H9 (cell line): ENCODE measurements around the gene RGR. TPM values are rescaled to one million over a fixed set of nuclear protein-coding genes. Genes with fewer than 3 reads are reported as not detected.

Experiments
- DNase-seq: peaks from one replicate; pipeline ENCODE4 v3.0.0-alpha.2; 2017
- H2AFZ ChIP-seq: one replicate; pipeline ENCODE4 v1.6.1; 2013; ENCODE audit warnings: mild to moderate bottlenecking, low read length, control low read depth, moderate library complexity
- H2AK5ac ChIP-seq: 2 replicates; pipeline ENCODE4 v1.6.1; 2013; ENCODE audit warnings: low read length, control low read depth, mixed read lengths; ENCODE audit not compliant: insufficient read length
- H2BK120ac ChIP-seq: one replicate; pipeline ENCODE4 v1.6.1; 2013; ENCODE audit warnings: low read depth, mild to moderate bottlenecking, low read length, control low read depth, inconsistent platforms; ENCODE audit not compliant: poor library complexity, severe bottlenecking
- H2BK12ac ChIP-seq: 2 replicates; pipeline ENCODE4 v1.6.1; 2013; ENCODE audit warnings: low read length, control low read depth, mixed read lengths, low read depth; ENCODE audit not compliant: insufficient read length
- H2BK15ac ChIP-seq: 2 replicates; pipeline ENCODE4 v1.6.1; 2013; ENCODE audit warnings: low read depth, low read length, control low read depth
- H2BK20ac ChIP-seq: one replicate; pipeline ENCODE4 v1.6.1; 2013; ENCODE audit warnings: low read depth, mild to moderate bottlenecking, low read length, control low read depth, inconsistent platforms; ENCODE audit not compliant: poor library complexity, severe bottlenecking
- H2BK5ac ChIP-seq: 2 replicates; pipeline ENCODE4 v1.6.1; 2013; ENCODE audit warnings: low read length, control low read depth, mixed read lengths; ENCODE audit not compliant: insufficient read length
- H3K14ac ChIP-seq: 2 replicates; pipeline ENCODE4 v1.6.1; 2013; ENCODE audit warnings: low read length, control low read depth; ENCODE audit not compliant: insufficient read depth
- H3K18ac ChIP-seq: 2 replicates; pipeline ENCODE4 v1.6.1; 2013; ENCODE audit warnings: low read depth, mild to moderate bottlenecking, mixed read lengths, low read length, control low read depth; ENCODE audit not compliant: insufficient read length
- H3K23ac ChIP-seq: 2 replicates; pipeline ENCODE4 v1.6.1; 2013; ENCODE audit warnings: low read length, control low read depth, mixed read lengths, low read depth; ENCODE audit not compliant: insufficient read length
- H3K23me2 ChIP-seq: 2 replicates; pipeline ENCODE4 v1.6.1; 2013; ENCODE audit warnings: low read depth, mild to moderate bottlenecking, mixed read lengths, low read length, control low read depth; ENCODE audit not compliant: insufficient read length, poor library complexity, severe bottlenecking
- H3K27ac ChIP-seq: 2 replicates; pipeline ENCODE4 v1.5.1; 2013; ENCODE audit warnings: low read length, control low read depth, mixed read lengths, low read depth; ENCODE audit not compliant: insufficient read length
- H3K27me3 ChIP-seq: 2 replicates; pipeline ENCODE4 v1.6.1; 2013; ENCODE audit warnings: low read length, control low read depth, inconsistent platforms; ENCODE audit not compliant: insufficient read depth
- H3K4ac ChIP-seq: 2 replicates; pipeline ENCODE4 v1.6.1; 2013; ENCODE audit warnings: low read depth, mild to moderate bottlenecking, control low read depth, inconsistent platforms, low read length, moderate library complexity
- H3K4me1 ChIP-seq: 2 replicates; pipeline ENCODE4 v1.6.1; 2013; ENCODE audit warnings: low read length, control low read depth, inconsistent platforms; ENCODE audit not compliant: insufficient read depth
- H3K4me2 ChIP-seq: 2 replicates; pipeline ENCODE4 v1.6.1; 2013; ENCODE audit warnings: low read length, control low read depth, mixed read lengths; ENCODE audit not compliant: insufficient read length, insufficient read depth
- H3K56ac ChIP-seq: 2 replicates; pipeline ENCODE4 v1.6.1; 2013; ENCODE audit warnings: low read depth, mild to moderate bottlenecking, mixed read lengths, low read length, control low read depth; ENCODE audit not compliant: insufficient read length
- H3K79me1 ChIP-seq: 2 replicates; pipeline ENCODE4 v1.6.1; 2013; ENCODE audit warnings: low read depth, mild to moderate bottlenecking, moderate library complexity, low read length, control low read depth, inconsistent platforms; ENCODE audit not compliant: insufficient read depth, poor library complexity, severe bottlenecking
- H3K79me2 ChIP-seq: 2 replicates; pipeline ENCODE4 v1.6.1; 2013; ENCODE audit warnings: low read length, control low read depth, inconsistent platforms; ENCODE audit not compliant: insufficient read depth
- H3K9ac ChIP-seq: 2 replicates; pipeline ENCODE4 v1.6.1; 2013; ENCODE audit warnings: low read length, control low read depth, mixed read lengths; ENCODE audit not compliant: insufficient read length; ENCODE audit errors: extremely low read depth
- H3K9me3 ChIP-seq: one replicate; pipeline ENCODE4 v1.6.1; 2013; ENCODE audit warnings: low read depth, low read length, inconsistent platforms; ENCODE audit not compliant: control insufficient read depth
- H3T11ph ChIP-seq: one replicate; pipeline ENCODE4 v1.6.1; 2013; ENCODE audit warnings: mild to moderate bottlenecking, low read length, control low read depth, inconsistent platforms
- H4K20me1 ChIP-seq: one replicate; pipeline ENCODE4 v1.6.1; 2013; ENCODE audit not compliant: control insufficient read depth, insufficient read length, insufficient read depth
- H4K5ac ChIP-seq: 2 replicates; pipeline ENCODE4 v1.6.1; 2013; ENCODE audit warnings: low read depth, mild to moderate bottlenecking, mixed read lengths, low read length, control low read depth; ENCODE audit not compliant: insufficient read length
- H4K8ac ChIP-seq: replicated peaks from 2 replicates; pipeline ENCODE4 v1.6.1; 2013; ENCODE audit warnings: low read length, control low read depth, mixed read lengths, low read depth; ENCODE audit not compliant: insufficient read length
- H4K91ac ChIP-seq: 2 replicates; pipeline ENCODE4 v1.6.1; 2013; ENCODE audit warnings: low read depth, mild to moderate bottlenecking, moderate library complexity, mixed read lengths, low read length, control low read depth; ENCODE audit not compliant: insufficient read length
- H3K27ac Mint-ChIP-seq, 3 experiments: 2 replicates in 2 of 3; 3 replicates in 1 of 3; pipeline ENCODE4 v1.8.0; 2020 to 2021; ENCODE audit warnings: mixed read lengths in 3 of 3, mild to moderate bottlenecking in 1 of 3, moderate library complexity in 1 of 3
- H3K27me3 Mint-ChIP-seq: 2 replicates; pipeline ENCODE4 v1.8.0; 2021; ENCODE audit warnings: low read depth, mild to moderate bottlenecking, moderate library complexity, mixed read lengths
- H3K36me3 Mint-ChIP-seq, 3 experiments: 2 replicates in 2 of 3; 3 replicates in 1 of 3; pipeline ENCODE4 v1.8.0; 2020 to 2021; ENCODE audit warnings: low read depth in 3 of 3, mixed read lengths in 3 of 3; ENCODE audit not compliant: insufficient read depth in 1 of 3
- H3K4me1 Mint-ChIP-seq, 2 experiments: 2 replicates each; pipeline ENCODE4 v1.8.0; 2020; ENCODE audit warnings: mixed read lengths in 2 of 2
- H3K4me3 Mint-ChIP-seq, 2 experiments: 2 replicates in 1 of 2; 3 replicates in 1 of 2; pipeline ENCODE4 v1.8.0; 2020 to 2021; ENCODE audit warnings: mild to moderate bottlenecking in 2 of 2, mixed read lengths in 2 of 2, moderate library complexity in 1 of 2
- H3K9me3 Mint-ChIP-seq, 2 experiments: 2 replicates in 1 of 2; 3 replicates in 1 of 2; pipeline ENCODE4 v1.8.0; 2020; ENCODE audit warnings: mild to moderate bottlenecking in 2 of 2, mixed read lengths in 2 of 2, moderate library complexity in 1 of 2
- WGBS: extraction: QIAGEN DNeasy Blood & Tissue Kit; methylation state at CpG from one replicate; pipeline ENCODE4 v1.1.7; 2013; ENCODE audit warnings: missing lambda C conversion rate, low lambda C conversion rate, mixed read lengths; ENCODE audit not compliant: insufficient read length; ENCODE audit errors: extremely low coverage; 5-methylcytosine and 5-hydroxymethylcytosine counted together
- total RNA-seq: library from RNA; stranded (reverse); gene quantifications from 2 replicates; pipeline ENCODE4 v1.2.1, GENCODE V29; 2021
- TF ChIP-seq, protein P1 (sequence below): fragments of 200-600 bp; sonication (generic); conservative IDR thresholded peaks from 3 replicates; pipeline ENCODE4 v1.8.0; 2021; ENCODE audit warnings: antibody characterized with exemption, mild to moderate bottlenecking

The RGR gene
- total RNA-seq, 1 experiment from 2014 or later, result not detected

GRCh38 chr10:84227810-84228209 is 17.0 kb upstream of the RGR start:
- Histone ChIP-seq H3K27me3 (no peaks in the 10 kb centered on the region; the same call in 1 of the 2 replicates), H2AK5ac (no peak overlapping the region), H2BK5ac (no peak overlapping the region), H3K4me2 (no peak overlapping the region), H2BK12ac (no peak overlapping the region), H3K4ac (no peak overlapping the region), H3K9me3 (no peaks in the 10 kb centered on the region), H4K91ac (no peak overlapping the region), H4K20me1 (no peaks in the 10 kb centered on the region), H3K4me1 (no peaks in the 10 kb centered on the region), H4K5ac (no peak overlapping the region), H3K79me2 (no peaks in the 10 kb centered on the region), H2BK20ac (no peak overlapping the region), H3K14ac (no peak overlapping the region), H3K23me2 (no peaks in the 10 kb centered on the region), H3K9ac (no peak overlapping the region), H4K8ac (no peak overlapping the region), H3K56ac (no peak overlapping the region), H3K18ac (no peak overlapping the region), H2BK120ac (no peak overlapping the region), H3K23ac (no peak overlapping the region), H2AFZ (no peak overlapping the region), H2BK15ac (no peak overlapping the region), H3T11ph (no peak overlapping the region), H3K27ac (no peak overlapping the region), H3K79me1 (no peaks in the 10 kb centered on the region)
- Mint-ChIP-seq H3K36me3 (no peaks in the 10 kb centered on the region; a peak in 1 of 7 replicates), H3K4me1 (no peaks in the 10 kb centered on the region), H3K27ac (no peak overlapping the region), H3K9me3 (no peaks in the 10 kb centered on the region), H3K4me3 (no peak overlapping the region), H3K27me3 (peaks cover 39% of the 10 kb centered on the region)
- DNase-seq, result no peak
- TF ChIP-seq, protein P1, sequence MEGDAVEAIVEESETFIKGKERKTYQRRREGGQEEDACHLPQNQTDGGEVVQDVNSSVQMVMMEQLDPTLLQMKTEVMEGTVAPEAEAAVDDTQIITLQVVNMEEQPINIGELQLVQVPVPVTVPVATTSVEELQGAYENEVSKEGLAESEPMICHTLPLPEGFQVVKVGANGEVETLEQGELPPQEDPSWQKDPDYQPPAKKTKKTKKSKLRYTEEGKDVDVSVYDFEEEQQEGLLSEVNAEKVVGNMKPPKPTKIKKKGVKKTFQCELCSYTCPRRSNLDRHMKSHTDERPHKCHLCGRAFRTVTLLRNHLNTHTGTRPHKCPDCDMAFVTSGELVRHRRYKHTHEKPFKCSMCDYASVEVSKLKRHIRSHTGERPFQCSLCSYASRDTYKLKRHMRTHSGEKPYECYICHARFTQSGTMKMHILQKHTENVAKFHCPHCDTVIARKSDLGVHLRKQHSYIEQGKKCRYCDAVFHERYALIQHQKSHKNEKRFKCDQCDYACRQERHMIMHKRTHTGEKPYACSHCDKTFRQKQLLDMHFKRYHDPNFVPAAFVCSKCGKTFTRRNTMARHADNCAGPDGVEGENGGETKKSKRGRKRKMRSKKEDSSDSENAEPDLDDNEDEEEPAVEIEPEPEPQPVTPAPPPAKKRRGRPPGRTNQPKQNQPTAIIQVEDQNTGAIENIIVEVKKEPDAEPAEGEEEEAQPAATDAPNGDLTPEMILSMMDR, result no peak
- WGBS, result no CpG with 5 or more reads among the region's 4 CpGs
